ENCODE measurements around the gene RHCG.

RHCG gene

GRCh38 chr15:89502867-89503595, 6.6 kb upstream of the RHCG start:
- DNase-seq: no peak

- no peak for DNase-seq
Observed at GRCh38 chr15:89501646-89502045, 5.3 kb upstream of the RHCG start.

DNA sequence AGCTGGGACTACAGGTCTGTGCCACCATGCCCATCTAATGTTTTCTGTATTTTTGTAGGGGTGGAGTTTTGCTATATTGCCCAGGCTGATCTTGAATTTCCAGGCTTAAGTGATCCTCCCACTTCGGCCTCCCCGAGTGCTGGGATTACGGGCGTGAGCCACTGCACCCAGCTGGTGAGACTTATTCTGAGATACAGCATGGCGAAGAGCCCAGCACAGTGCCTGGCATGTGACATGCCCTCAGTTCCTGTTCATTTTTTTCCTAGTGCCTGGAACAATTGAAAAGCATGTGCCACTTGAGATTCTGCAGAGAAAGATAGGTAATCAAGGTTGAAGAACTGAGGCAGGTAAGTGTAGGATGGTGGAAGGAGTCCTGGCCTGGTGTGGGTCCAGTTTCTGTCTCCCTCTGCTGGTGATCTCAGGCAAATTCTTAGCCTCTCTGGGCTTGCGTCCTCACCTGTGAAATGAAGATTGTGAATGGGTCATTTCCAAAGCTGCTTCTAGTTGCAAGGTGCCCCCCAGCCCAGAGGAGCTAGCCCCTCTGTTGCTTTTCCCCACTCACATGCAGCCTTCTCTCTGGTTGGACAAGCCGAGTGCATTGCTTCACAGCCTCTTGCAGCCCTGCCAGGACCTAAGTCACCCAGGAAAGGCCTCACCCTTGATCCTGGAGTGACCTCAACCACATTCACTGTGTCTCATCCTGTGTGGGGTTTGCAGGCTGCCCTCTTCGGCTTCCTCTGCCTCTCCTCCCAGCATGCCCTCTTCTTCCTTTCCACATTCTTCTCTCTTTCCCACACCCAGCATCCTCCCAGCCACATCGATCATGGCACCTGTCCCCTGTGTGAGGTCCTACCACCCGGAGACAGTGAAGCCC, 4.3 kb upstream of the RHCG start:
- DNase-seq: no peak

DNA sequence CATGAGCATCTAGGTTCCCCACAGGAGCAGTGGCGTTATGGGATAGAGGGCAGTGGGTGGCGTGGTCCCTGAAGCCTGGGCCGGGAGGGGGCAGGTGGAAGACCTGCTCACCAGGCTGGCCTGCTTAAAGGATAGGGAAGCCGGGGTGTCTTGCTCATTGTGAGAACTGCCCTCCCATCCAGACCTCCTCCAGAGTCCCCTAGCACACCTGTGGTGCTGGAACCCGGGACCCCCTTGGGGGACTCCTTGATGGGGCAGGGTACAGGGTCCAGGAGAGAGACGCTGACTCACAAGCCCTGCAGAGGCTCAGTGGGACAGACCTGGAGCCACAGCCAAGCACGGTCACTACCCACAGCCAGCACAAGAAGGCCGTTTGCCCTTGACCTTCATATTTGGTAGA, 2.8 kb upstream of the RHCG start:
- DNase-seq: no peak

DNA sequence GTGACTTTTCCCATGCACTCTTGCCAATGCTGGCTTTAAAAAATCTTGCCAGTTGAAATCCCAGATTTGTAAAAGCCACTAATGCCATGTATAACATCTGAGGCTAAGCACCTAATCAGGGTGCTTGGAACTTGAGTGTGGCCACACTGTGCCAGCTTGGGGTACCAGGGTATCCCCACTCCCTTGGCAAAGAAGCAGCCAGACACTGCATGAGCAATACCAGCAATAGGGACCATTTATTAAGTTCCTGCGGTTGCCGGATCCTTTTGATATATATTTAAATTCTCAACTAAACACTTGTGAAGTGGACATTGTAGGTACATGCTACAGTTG, 2.2 kb upstream of the RHCG start:
- no peak for DNase-seq

DNA sequence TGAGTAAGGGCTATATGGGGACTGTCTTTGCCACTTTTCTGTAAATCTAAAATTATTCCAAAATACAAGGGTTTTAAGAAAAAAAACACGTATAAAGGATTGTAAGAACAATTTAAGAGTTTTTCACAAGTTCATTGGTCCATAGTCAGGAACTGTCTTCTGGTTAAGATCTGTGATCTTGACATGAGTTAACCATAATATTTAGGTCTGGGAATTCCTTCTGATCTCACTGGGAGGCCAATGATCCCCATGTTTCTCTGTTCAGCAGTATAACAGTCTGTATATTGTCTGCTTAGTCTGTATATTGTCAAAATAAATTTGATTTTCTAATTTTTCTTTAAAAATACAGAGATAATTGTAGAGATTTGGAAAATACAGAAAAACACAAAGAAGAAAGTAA, 848 bp upstream of the RHCG start:
- no peak for DNase-seq

DNA sequence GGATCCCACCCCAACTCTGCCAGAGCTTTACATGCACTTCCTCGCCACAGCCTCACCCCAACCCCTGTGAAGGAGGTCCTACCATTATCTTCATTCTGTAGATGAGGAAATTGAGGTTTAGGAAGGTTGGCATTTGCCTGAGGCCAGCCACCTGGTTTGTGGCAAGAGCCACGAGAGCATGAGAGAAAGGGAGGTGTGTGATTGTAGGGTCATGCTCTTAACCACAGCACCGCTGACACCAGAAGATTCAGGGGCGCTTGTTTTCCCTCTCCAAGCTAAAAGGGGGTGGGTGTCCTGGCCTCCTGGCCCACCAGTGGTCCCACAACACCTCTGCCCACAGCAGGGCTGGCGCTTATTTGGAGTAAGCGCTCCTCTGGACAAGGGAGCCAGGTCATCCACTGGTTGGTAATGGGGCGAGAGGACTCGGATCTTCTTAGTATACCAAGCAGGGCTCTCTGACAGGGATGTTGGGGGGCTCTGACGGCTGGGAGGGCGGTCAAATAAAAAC, 691 bp downstream of the RHCG start:
- DNase-seq: no peak

DNA sequence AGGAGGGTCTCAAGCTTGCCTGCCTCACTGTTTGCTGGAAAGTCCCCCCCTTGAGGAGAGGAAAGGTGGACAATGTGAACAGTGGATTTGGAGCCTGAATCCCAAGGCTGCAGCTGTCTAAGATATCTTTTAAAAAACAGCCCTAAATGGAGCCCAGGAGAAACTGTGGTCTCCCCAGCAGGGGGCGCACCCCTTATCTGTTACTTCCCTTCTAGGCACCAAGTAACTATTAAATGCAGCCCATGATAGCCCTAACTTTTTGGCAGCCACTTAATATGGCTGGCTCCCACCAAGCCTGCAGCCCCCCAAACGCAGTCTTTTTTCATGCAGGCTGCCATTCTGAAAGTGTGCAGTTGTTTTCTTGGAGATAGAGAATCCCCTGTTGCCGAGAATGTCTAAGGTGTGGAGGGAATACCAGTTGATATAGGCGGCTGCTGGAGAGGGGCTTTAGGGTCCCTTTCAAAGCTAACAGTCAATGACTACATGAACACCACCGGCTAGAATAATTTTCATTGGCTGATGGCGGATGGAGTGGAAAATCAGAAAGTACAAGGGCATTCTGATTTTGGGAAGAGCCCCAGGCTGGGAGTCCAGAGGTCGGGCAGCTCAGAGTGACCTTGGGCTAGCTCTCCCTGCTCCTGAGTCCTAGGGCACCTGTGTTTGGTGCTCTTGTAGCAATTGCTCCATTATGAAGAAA, 1.3 kb downstream of the RHCG start:
- no peak for DNase-seq

DNA sequence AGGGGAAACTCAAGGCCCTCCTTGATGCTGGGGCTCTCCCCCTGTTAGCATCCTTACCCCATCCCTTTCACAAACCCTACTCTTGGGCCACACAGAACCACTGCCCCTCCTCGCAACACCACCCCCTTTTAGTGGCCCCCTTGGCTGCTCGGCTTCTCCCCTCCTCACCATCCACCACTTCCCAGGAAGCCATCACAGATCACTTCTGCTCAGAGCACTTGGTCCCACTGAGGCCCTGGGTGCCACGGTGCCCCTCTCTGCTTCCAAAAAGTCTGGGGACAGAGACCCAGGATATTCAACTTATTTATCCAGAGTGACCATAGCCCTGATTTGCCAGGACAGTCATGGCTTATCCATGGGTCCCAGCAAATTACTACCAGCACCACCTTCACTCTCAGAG, 2.4 kb downstream of the RHCG start:
- no peak for DNase-seq

- no peak for DNase-seq
Observed at GRCh38 chr15:89492934-89493631, 3.3 kb downstream of the RHCG start.

GRCh38 chr15:89492111-89492641, 4.2 kb downstream of the RHCG start:
- DNase-seq: no peak

GRCh38 chr15:89490814-89491315, 5.5 kb downstream of the RHCG start:
- no peak for DNase-seq

DNA sequence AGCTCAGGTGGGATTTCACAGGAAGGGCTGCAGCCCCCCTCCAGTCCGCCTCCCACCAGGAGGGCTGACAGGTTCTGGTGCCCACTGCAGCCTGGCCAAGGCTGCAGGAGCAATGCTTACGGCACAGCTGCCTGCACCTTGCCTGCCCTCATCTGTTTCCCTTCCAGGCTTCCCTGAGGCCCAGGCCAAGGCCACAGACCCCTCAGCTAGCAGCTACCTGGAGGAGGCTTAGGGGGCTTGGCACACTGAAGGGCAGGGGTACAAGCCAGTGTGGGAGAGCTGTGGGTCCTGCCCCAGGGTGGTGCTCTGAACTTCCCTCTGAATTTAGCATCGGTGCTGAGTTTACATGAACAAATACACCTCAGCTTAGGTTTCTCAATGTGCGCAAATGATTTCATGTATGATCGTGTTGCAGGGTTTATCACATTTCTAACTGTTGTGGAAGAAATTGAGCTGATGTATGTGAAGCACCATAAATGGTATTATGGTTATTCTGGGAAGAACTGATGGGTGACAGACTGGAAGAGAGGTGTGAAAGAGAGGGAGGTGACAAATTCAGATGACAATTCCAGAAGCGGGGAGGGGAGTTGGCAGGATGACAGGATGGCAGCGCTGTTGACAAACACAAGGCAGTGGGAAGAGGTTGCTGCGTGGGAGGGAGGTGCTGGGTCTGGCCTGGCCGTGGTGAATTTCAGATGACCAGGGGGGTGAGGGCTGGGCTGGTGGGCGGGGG, 6.1 kb downstream of the RHCG start:
- no peak for DNase-seq

DNA sequence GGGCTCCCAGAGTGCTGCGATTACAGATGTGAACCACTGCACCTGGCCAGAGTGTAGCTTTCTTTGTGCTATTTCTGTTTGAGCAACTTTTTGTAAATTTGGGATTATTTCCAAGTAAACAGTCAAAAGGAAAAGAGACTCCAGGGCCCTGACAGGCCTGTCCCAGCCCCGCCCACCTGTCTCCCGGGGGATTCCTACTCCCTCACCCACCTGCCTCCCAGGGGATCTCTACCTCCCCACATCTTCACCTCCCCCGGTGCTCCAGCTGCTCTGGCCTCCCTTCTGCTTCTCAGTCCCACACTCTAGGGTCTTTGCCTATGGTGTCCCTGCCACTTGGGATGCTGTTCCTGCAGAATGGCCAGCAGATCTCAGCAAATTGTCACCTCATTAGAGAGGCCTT, 7.0 kb downstream of the RHCG start:
- DNase-seq: no peak

DNA sequence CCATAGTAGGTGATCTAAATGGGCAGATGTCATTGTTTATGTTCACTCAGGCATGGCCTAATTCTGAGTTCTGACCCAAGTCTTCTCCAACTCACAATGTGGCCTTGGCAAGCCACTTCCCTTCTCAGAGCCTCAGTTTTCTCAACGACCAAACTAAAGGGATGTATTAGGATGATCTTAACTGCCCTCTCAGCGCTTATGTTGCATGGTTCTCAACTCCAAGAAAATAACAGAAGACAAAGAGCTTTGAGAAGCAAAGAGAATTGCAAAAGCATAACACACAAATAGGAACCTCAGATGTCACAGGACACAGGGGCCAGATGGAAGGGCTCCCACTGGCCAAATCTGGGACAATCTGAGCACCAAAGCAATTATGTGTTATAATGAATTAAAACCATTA, 8.6 kb downstream of the RHCG start:
- no peak for DNase-seq

- DNase-seq: no peak
Observed at GRCh38 chr15:89486726-89487050, 9.7 kb downstream of the RHCG start.

DNA sequence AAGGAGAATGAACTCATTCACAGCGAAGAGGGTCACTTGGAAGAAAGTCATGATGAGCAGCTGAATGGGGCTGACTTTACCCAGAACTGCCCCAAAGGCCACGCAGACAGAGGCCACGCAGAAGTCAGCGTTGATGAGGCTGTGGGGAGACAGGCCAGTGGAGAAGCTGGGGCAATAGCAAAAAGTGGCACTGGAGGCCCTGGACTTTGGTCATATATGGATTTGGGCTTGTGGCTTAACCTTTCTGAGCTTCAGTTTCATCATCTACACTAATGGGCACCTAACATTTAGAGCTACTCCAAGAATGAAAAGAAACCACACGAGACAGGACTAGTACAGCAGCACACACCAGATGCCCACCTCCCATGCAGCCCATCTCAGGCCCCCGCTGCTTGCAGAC, 13.3 kb downstream of the RHCG start:
- DNase-seq: no peak

GRCh38 chr15:89482139-89482538, 14.2 kb downstream of the RHCG start:
- no peak for DNase-seq

- DNase-seq: no peak
Observed at GRCh38 chr15:89480505-89480904, 15.9 kb downstream of the RHCG start.

- no peak for DNase-seq
Observed at GRCh38 chr15:89479173-89479572, 17.2 kb downstream of the RHCG start.

DNA sequence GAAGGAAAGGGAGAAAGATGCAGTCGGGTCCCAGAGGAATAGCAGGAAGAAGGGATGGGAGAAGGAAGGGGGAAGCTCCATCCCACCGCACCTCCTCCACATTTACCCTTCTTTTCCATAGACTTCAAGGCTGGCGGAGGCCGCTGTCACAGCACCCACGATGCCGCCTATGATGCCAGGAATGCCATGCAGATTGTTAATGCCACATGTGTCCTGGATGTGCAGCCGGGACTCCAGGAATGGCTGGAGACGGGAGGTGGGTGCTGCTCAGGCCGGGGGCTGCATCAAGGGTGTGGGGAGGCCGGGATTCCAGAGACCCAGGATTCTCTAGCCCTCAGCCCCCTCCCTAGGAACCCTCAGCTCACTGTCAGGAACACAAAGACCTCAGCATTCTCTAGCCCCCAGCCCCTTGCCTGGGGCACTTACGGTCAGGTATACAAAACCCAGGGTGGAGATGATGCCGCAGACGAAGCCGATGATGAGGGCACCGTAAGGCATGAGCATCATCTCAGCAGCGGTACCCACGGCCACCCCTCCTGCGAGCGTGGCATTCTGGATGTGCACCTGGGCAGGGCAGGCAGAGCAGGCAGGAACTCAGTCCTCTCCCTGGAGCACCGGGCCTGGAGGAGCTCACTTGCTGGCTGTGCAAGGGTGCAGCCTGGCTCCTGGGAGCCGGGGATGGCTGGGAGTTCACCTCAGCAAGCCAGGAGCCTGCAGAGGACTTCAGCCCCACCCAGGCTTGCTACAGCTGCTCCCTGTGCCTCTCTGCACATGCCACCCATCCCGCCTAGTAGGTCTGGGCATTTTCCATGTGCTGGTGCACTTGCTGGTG, 18.8 kb downstream of the RHCG start:
- DNase-seq: no peak
